T-helper 9 cell (primary cell): ENCODE results near the gene ZFP36.
A peak's percentile ranks its signal among the peaks of the same experiment; 100 is the strongest.

Experiments
- DNase-seq: peaks from one replicate; pipeline ENCODE4 v3.0.0-alpha.2; 2020

ZFP36 gene

GRCh38 chr19:39384839-39385568 lies 21.6 kb upstream of the ZFP36 start:
- DNase-seq, result no peak

DNA sequence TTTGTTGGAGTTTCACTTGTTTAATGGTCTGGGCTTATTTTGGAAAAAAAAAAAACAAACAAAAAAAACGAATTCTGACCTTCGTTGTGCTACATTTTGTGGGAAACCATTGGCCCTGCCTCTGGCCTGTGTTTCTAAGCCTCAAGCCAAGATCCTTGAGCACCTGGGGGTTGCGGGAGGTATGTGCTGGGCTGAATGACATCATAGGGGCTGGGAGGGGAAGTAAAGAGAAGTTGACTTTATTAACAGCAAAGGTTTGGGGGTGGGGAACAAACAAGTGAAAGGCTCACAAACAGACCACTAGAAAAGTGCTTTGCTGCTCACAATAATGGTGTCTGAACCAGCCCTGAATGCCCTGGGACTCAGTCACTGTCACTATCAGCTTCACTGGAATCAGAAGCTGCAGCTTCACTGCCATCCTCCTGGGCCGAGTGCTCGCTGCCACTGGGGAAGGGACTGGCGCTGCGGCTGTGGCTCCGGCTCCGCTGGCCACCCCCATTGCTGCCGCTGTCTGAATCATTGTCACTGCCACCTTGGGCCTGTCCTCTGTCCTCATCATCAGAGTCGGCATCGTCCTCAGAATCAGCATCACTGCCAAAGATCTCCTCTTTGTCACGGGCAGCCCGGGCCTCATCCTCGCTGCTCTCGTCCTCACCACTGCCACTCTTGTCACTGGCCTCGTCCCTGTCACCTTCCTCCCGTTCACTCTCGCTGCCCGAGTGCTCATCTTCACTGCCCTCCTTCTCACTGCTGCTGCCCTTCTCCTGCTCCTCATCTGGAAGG lies 20.8 kb upstream of the ZFP36 start:
- no peak for DNase-seq

DNA sequence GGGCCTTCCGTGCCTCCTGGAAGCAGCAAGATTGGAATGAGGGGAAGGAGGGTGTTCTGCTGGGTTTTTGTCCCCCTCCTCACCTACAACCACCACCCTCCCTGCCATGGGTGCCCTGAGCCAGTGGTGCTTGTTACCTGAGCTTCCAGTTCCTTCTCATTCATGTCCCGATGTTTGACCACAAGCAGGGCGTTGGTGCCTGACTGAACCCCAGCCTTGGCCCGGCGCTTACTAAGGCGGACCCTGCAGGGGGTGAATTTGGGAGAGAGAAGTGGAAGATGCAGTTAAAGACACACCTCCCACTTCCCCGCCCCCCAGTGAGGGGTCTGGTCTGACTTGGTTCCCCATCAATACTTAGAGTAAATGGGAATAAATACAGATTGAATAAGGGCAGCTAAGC lies 20.1 kb upstream of the ZFP36 start:
- DNase-seq, result no peak

DNA sequence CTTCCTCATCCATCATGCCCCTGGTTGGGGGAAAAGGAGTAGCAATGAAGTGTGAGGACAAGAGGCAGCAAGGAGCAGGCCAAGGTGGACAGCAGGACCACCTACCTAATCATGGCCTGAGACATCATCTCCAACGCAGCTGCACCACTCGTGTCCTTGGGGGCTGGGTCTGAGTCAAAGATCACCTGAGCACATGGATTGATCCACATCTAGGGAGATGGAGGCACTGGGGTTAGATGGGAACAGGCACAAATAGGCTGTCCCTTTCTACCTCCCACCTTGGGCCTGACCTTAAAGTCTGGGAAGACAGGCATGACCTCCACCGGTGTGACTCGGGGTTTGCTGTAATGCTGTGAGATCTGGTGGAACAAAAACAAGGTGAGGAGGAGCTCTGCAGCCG lies 18.0 kb upstream of the ZFP36 start:
- no peak for DNase-seq

DNA sequence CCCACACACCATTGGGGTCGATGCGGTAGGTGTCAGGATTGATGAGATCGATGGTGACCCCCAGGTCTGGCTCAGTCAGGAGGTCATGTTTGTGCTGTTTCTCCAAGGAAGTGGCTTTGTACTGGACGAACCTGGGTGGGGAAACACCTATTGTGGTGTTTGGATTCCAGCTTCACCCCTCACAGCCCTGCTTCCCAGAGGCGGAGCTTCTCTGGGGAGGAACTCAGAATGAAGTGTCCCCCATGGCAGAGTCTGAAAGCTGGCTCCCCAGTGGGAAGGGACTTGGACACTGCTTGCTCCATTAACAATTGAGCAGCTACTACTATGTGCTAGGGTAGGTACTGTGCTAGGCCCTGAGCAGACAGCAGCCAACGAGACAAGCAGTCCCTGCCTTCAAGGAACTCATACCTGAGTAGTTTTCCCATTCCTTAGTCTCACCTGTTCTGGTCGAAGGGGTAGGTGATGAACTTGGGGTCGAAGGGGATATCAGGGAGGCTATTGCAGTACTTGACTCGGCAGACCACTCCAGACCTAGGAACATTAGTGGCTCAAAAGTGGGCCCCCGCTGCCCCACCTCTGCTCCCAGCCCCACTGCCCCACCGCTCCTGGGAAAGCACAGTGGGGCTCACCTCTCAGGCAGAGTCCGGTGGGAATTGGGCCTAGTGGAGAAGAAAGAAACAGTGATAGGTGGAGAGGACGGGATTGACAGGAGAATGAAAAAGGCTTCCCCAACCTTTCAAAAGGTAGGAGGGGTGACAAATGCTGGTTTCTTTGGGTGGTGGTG lies 16.8 kb upstream of the ZFP36 start:
- DNase-seq, result no peak

DNA sequence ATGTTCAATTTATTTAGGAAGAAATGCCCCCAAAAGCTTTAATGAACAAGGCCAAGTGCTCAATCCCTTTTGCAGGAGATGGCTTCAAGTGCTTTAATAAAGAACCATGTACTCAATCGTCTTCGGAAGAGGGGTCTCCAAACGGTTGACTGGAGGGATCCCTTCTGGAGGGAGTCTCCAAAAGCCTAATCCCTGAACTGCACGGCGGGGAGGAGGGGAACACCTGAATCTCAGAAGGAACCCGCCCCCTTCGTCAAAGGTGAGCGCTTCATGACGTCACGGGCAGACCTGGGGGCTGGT lies 16.2 kb upstream of the ZFP36 start:
- peak; percentile 76 for DNase-seq

GRCh38 chr19:39390751-39391437 lies 15.8 kb upstream of the ZFP36 start, which contains the start of the genes MED29 and PAF1:
MED29 (plus strand) TSS chr19:39391378; CDS start chr19:39391423, 45 bp downstream.
PAF1 (minus strand) TSS chr19:39391106; CDS start chr19:39390864, 242 bp downstream.
- DNase-seq, result peak; percentile 89

DNA sequence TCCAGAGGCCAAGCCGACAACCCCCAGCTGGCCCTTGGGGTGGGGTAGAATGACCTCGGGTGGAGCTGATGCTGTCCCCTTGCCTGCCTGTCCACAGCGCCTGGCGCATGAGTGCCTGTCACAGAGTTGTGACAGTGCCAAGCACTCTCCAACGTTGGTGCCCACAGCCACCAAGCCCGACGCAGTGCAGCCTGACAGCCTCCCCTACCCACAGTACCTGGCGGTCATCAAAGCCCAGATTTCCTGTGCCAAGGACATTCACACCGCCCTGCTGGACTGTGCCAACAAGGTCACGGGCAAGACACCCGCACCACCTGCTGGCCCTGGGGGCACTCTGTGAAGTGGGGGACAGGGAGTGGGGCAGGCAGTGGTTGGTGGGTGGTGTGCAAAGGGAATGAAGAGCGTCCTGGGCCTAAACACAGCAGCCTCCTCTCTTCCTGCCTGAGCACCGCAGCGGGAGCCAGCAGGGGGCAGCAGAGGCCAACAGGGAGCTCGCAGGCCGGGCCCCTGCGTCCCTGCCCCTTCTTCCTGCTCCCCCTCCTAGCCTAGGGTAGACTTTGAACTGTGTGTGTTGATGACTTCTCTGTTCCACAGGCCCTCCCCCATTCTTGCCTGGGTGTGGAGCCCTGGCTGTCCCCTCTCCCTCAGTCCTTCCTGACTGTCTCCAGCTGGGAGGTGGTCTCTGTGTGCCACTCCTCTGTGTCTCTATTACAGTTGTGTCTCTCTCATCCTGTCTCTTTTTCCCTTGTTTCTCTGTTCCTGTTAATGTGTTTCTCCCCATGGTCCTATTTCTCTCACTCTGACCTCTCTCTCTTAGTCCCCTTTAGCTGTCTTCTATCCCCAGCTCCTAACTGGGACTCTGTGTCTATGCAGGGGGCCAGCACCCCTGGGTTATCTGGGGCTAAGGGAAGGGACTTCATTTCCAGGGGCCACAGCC lies 9.0 kb upstream of the ZFP36 start:
- peak; percentile 98 for DNase-seq

DNA sequence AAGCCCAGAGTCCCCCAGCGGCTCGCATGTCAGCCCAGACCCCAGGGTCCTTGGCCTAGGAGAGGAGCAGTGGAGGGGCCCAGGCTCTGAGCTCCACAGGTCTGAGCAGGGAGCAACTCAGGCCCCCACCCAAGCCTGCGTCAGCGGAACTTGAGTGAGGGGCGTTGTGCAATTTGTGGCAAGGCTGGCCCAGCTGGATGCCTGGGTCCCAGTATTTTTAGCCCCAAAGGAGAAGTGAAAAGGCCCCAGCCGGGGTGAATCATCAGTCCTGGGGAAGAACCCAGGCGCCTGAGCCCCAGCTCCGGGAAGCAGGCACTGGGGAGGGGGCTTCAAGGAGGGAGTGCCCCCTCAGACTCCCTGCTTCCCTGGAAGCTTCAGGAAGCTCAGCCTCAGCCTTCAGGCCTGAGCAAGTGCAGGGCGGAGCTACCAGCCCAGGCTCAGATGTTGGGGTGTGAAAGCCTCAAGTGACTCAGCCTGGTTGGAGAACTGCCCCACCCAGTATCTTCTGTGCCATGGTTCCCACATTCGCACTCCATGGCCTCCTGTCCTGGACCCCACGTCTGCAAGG lies 8.3 kb upstream of the ZFP36 start:
- DNase-seq, result no peak

- DNase-seq, result no peak
Observed at GRCh38 chr19:39399668-39400050, 7.0 kb upstream of the ZFP36 start.

- no peak for DNase-seq
Observed at GRCh38 chr19:39400061-39400460, 6.6 kb upstream of the ZFP36 start.

DNA sequence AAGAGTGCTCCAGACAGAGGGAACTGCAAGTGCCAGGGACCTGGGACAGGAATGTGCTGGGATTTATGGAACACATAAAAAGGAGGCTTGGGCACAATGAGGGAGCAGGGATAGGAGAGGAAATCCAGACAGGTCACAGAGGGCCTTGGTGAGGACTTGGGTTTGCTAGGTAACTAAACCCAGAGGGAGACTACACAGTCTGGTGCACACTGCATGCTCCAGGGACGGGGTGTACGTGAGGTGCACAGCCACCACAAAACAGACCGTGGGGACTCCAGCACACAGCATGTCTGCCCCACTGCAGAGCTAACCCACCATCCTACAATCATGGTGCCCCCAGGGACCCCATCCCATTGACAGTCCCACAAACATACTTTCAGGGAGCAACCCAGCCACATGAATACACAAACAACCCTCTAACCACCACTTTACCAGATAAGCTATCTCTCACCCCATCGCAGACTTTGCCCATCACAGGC lies 5.5 kb upstream of the ZFP36 start:
- DNase-seq, result no peak

- DNase-seq, result peak; percentile 83
Observed at GRCh38 chr19:39401549-39402345, 4.9 kb upstream of the ZFP36 start.

DNA sequence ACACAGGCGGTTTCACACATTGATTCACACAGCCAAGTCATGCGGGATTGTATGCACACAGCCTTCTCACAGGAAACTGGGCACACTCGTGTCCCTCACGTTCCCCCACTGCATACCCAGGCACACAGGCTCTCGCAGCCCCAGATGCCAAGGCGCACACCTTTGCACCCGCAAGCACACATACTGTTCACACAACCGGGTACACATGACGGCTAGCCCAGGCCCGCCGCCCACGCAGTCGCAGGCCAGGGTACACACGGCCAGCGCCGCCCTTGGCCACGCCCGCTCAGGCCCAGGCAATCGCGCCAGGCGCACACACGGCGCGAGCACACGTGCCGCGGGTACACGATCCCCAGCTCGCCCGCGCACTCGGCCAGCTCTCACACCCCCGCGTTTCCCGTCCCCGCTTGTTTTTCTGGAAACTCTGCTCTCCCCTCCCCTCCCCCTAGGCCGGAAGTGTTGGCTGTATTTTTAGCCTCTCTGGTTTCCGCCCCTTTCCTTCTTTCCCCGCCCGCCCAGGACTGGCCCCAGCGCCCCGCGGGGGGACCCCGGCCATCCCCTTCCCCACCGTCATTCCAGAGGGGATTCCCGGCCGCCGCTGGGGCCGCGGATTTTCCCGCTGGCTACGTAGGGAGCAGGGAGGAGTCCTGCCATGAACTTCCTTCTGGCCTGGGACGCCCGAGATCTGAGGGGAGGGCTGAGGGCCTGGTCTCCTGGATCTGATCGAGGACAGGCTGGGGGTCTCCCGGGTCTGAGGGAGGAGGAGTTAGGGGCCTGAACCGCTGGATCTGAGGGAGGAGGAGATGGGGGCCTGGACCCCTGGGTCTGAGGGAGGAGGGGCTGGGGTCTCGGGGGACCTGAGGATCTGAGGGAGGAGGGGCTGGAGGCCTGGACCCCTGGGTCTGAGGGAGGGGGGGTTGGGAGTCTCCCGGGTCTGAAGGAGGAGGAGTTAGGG lies 4.0 kb upstream of the ZFP36 start:
- DNase-seq, result peak; percentile 77

DNA sequence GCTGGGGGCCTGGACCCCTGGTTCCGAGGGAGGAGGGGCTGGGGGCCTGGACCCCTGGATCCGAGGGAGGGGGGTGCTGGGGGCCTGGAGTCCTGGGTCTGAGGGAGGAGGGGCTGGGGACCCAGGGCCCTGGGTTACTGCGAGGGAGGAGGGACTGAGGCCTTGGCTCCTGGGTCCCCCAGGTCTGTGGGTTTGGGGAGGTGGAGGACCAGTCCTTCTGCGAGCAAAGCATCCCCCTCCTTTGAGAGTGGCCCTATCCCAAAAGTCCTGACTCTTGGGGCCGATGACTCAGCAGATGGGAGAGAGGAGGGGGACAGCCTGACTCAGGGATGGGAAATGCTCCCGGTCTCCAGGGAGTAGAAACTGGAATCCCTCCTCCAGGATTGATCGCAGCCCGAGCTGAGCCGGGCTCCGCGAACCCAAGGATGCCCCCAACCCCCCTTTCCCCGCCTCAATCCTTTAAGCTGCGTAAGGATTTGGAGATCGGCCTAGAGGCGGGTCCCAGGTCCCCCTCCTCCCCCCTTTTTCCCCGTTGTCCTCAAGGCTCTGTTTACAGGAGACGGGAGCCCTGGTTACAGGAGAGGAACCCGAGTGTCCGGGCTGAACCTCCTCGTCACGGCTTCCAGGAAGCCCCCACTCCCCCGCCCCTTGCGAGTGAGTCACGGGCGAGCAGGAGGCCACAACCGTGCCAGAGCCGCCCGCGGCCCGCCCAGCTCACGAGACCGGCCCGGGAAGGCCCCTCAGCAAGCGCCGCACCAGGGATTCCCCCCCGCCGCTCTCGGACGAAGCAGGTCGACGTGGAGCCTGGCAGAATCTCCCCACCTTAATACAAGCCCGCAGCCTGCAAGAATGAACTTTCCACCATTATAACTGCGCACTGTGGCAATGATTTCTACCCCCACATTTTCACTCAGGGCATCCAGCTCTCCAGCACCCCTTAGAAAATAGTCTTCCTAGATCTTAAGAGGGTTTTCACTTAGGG lies 3.0 kb upstream of the ZFP36 start:
- peak; percentile 97 for DNase-seq

- no peak for DNase-seq
Observed at GRCh38 chr19:39405261-39405957, 1.2 kb upstream of the ZFP36 start.

DNA sequence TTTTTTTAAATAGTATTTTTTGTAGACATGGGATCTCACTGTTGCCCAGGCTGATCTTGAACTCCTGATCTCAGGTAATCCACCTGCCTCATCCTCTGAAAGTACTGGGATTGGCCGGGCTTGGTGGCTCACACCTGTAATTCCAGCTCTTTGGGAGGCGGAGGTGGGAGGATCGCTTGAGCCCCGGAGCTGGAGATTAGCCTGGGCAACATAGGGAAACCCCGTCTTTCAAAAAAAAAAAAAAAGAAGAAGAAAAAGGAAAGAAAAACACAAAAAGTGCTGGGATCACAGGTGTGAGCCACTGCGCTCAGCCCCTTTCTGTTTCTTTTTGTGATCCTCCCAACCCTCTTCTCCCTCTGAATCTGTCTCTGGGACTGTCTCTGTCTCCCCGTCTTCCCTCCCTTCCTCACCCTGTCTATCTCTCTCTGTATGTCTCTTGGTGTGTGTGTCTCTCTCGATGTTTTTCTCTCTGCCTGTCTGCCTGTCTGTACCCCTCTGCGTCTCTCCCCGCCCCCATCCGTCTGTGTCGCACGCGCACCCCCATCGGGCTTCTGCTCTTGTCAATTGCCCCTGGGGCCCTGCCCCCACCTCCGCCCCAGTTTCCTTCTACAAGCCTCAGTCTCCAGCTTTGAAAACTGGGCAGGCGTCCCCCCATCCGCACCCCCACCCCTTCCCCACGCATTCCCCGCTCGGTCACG lies 540 bp upstream of the ZFP36 start:
- DNase-seq, result peak; percentile 81
